D721Med (cell line): ENCODE results near the gene VPS72.
"Not testable (repeated sequence)": the region's sequence is repeated elsewhere in the genome, so short reads cannot be mapped to it uniquely, and the experiment has no call there.

Source experiments
- DNase-seq: peaks from one replicate; pipeline ENCODE4 v3.0.0; 2011; ENCODE audit warnings: low spot score; ENCODE audit not compliant: insufficient read length
- FAIRE-seq: peaks from 2 replicates; lab custom pipeline; 2011; peaks lifted over from hg19 to GRCh38; lab: Jason Lieb, UNC
- CTCF ChIP-seq: IDR thresholded peaks from 2 replicates; pipeline ENCODE4 v1.5.1; 2012; ENCODE audit warnings: mild to moderate bottlenecking, control low read depth; ENCODE audit not compliant: insufficient read depth; ENCODE audit errors: missing control alignments

The VPS72 gene

GRCh38 chr1:151213560-151213959, 23.6 kb upstream of the VPS72 start:
- no peak for TF ChIP-seq CTCF
- FAIRE-seq (no peak), DNase-seq (no peak)

GRCh38 chr1:151211972-151212705, 22.1 kb upstream of the VPS72 start:
- DNase-seq (no peak), FAIRE-seq (no peak)
- TF ChIP-seq CTCF: no peak

GRCh38 chr1:151210830-151211229, 20.8 kb upstream of the VPS72 start:
- TF ChIP-seq CTCF: no peak
- FAIRE-seq (no peak), DNase-seq (no peak)

GRCh38 chr1:151205381-151205965, 15.5 kb upstream of the VPS72 start:
- DNase-seq, FAIRE-seq: not testable (repeated sequence)

GRCh38 chr1:151199873-151200581, 10.0 kb upstream of the VPS72 start:
- DNase-seq (no peak), FAIRE-seq (no peak)
- no peak for TF ChIP-seq CTCF

- DNase-seq (peak; percentile 99), FAIRE-seq (no peak)
- TF ChIP-seq CTCF: no peak
Observed at GRCh38 chr1:151198254-151199127, 8.5 kb upstream of the VPS72 start, which contains the start of gene PIP5K1A. Gene PIP5K1A, plus strand, starts transcription at chr1:151198552. Its CDS starts 445 bp downstream, at chr1:151198997.

GRCh38 chr1:151197863-151198253, 7.9 kb upstream of the VPS72 start:
- no peak for TF ChIP-seq CTCF
- no peak for FAIRE-seq
- DNase-seq: no peak
